Effector memory CD8-positive, alpha-beta T cell (primary cell): ENCODE data around the gene SCYGR6.
"Not testable (repeated sequence)": the region's sequence is repeated elsewhere in the genome, so short reads cannot be mapped to it uniquely, and the experiment has no call there.

Experiments used
- ATAC-seq: fragments of 150-1000 bp; cut with Tn5 transposase; replicated peaks from 2 replicates; pipeline ENCODE4 v1.10.0; 2021; ENCODE audit warnings: mild to moderate bottlenecking, moderate library complexity
- DNase-seq, 3 experiments: peaks; one replicate each; pipeline ENCODE4 v3.0.0; 2021
- H3K27ac Mint-ChIP-seq, 2 donors: one replicate each; pipeline ENCODE4 v1.8.0; 2022; ENCODE audit warnings: mild to moderate bottlenecking in 2 of 2, mixed read lengths in 2 of 2, moderate library complexity in 2 of 2
- H3K27me3 Mint-ChIP-seq, 2 donors: one replicate each; pipeline ENCODE4 v1.8.0; 2022; ENCODE audit warnings: mixed read lengths in 2 of 2
- H3K36me3 Mint-ChIP-seq: one replicate; pipeline ENCODE4 v1.8.0; 2022; ENCODE audit warnings: mild to moderate bottlenecking, moderate library complexity, mixed read lengths; ENCODE audit not compliant: insufficient read depth
- H3K4me1 Mint-ChIP-seq, 2 donors: one replicate each; pipeline ENCODE4 v1.8.0; 2022; ENCODE audit warnings: low read depth in 2 of 2, mixed read lengths in 2 of 2
- H3K4me3 Mint-ChIP-seq, 2 donors: one replicate each; pipeline ENCODE4 v1.8.0; 2022; ENCODE audit warnings: mild to moderate bottlenecking in 2 of 2, mixed read lengths in 2 of 2, moderate library complexity in 2 of 2
- H3K9me3 Mint-ChIP-seq, 2 donors: one replicate each; pipeline ENCODE4 v1.8.0; 2022; ENCODE audit warnings: mixed read lengths in 2 of 2

The SCYGR6 gene

DNA sequence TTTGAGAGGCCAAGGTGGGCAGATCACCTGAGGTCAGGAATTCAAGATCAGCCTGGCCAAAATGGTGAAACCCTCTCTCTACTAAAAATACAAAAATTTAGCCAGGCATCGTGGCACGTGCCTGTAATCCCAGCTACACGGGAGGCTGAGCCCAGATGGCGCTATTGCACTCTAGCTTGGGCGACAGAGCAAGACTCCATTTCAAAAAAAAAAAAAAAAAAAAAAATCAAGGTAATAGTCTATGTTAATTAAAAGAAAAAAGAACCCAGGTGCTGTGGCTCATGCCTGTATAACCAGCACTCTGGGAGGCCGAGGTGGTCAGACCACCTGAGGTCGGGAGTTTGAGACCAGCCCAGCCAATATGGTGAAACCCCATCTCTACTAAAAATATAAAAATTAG is 16.1 kb upstream of the SCYGR6 start:
- ATAC-seq, H3K36me3 Mint-ChIP-seq, H3K9me3 Mint-ChIP-seq, H3K27ac Mint-ChIP-seq, H3K4me1 Mint-ChIP-seq, DNase-seq, H3K4me3 Mint-ChIP-seq: not testable (repeated sequence)
- peaks cover 12 to 33% of the 10 kb centered on the region in 2 donors for H3K27me3 Mint-ChIP-seq

GRCh38 chr2:227739351-227739750 is 14.8 kb upstream of the SCYGR6 start:
- Mint-ChIP-seq H3K4me3 (no peak overlapping the region), H3K27me3 (peaks cover 12 to 33% of the 10 kb centered on the region in 2 donors)

DNA sequence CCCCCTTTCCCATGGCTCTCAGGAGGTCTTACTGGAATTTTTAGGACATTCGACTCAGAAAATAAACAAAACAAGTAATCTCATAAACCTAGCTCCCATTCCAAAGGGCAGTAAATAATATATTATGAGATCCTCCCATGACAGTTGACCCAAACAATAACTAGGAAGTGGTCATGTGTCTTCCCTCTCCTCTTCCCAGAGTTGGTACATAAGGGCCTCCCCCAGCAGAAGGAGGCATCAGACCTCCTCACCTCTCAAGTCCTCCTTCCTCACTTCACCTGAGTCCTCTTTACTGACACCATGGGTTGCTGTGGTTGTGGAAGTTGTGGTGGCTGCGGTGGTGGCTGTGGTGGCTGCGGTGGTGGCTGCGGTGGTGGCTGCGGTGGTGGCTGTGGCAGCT is 3.5 kb upstream of the SCYGR6 start, which contains the start of gene SCYGR7:
Gene SCYGR7 (plus strand): TSS at position 301 of the 400 bp plus-strand sequence. CDS start 0 bp downstream, at position 301.
- Mint-ChIP-seq H3K4me3 (no peak within 1 kb of the TSS), H3K36me3 (peaks cover 4% of the 10 kb centered on the region), H3K27me3 (peaks cover 15 to 37% of the 10 kb centered on the region in 2 donors), H3K9me3 (no peaks in the 10 kb centered on the region), H3K27ac (no peak within 1 kb of the TSS), H3K4me1 (no peaks in the 10 kb centered on the region)
- no peak for DNase-seq
- no peak for ATAC-seq

More at GRCh38 chr2:227739351-227739750, 14.8 kb upstream of the SCYGR6 start:
- DNase-seq (no peak), ATAC-seq (no peak)
- no peaks in the 10 kb centered on the region for H3K4me1 Mint-ChIP-seq
- H3K36me3 Mint-ChIP-seq: no peaks in the 10 kb centered on the region
- no peak overlapping the region for H3K27ac Mint-ChIP-seq
- no peaks in the 10 kb centered on the region for H3K9me3 Mint-ChIP-seq

DNA sequence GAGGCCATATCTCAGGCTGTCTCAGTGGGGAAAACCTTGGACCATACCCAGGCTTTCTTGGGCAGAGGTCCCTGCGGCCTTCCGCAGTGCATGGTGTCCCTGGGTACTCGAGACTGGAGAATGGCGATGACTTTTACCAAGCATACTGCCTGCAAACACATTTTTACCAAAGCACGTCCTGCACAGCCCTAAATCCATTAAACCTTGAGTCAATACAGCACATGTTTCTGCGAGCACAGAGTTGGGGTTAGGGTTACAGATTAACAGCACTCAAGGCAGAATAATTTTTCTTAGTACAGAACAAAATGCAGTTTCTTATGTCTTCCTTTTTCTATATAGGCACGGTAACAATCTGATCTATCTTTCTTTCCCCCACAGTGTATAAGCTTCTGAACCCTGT is 1.7 kb downstream of the SCYGR6 start:
- H3K27ac Mint-ChIP-seq, DNase-seq, H3K36me3 Mint-ChIP-seq, H3K9me3 Mint-ChIP-seq, H3K4me1 Mint-ChIP-seq, H3K4me3 Mint-ChIP-seq, ATAC-seq: not testable (repeated sequence)
- H3K27me3 Mint-ChIP-seq: peaks cover 25 to 31% of the 10 kb centered on the region in 2 donors

- Mint-ChIP-seq H3K27me3 (peaks cover 22 to 41% of the 10 kb centered on the region in 2 donors), H3K9me3 (no peaks in the 10 kb centered on the region), H3K27ac (no peak overlapping the region), H3K36me3 (no peaks in the 10 kb centered on the region), H3K4me3 (no peak overlapping the region), H3K4me1 (peaks cover 0 to 4% of the 10 kb centered on the region in 2 donors)
- DNase-seq (no peak), ATAC-seq (no peak)
Observed at GRCh38 chr2:227720680-227721079, 3.9 kb downstream of the SCYGR6 start.

DNA sequence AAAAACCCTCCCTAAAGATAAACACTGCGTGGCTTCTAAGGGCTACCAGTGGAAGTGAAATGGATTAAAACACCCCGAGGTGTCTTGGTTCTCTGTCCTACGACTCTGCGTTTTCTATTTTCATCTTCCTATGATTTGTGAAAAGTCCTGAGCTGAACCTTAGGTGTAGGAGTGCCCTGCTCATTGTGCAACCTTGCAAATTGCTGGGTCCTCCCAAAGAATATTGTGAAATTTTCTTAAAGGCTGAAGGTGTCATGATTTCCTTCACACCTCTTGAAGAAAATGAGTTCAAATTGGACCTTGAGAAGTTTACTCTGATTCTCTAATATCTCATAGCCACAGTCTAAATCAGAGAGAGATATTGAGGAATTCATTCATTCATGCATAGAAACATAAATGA is 4.9 kb downstream of the SCYGR6 start:
- Mint-ChIP-seq H3K4me1 (peaks cover 0 to 4% of the 10 kb centered on the region in 2 donors), H3K4me3 (no peak overlapping the region), H3K27ac (no peak overlapping the region), H3K27me3 (peaks cover 22 to 39% of the 10 kb centered on the region in 2 donors), H3K36me3 (no peaks in the 10 kb centered on the region), H3K9me3 (no peaks in the 10 kb centered on the region)
- no peak for ATAC-seq
- DNase-seq: no peak

- Mint-ChIP-seq H3K27me3 (peaks cover 22 to 33% of the 10 kb centered on the region in 2 donors), H3K27ac (no peak within 1 kb of the TSS), H3K36me3 (no peaks in the 10 kb centered on the region), H3K4me1 (peaks cover 0 to 4% of the 10 kb centered on the region in 2 donors), H3K4me3 (peak within 1 kb of the TSS in 1 of 2 donors; percentile 21), H3K9me3 (no peaks in the 10 kb centered on the region)
- no peak for ATAC-seq
- DNase-seq: no peak
Observed at GRCh38 chr2:227717687-227718567, 6.6 kb downstream of the SCYGR6 start, which contains the start of gene SLC19A3. Gene SLC19A3 (minus strand): TSS chr2:227718028. CDS start chr2:227702318, 15,710 bp downstream.

DNA sequence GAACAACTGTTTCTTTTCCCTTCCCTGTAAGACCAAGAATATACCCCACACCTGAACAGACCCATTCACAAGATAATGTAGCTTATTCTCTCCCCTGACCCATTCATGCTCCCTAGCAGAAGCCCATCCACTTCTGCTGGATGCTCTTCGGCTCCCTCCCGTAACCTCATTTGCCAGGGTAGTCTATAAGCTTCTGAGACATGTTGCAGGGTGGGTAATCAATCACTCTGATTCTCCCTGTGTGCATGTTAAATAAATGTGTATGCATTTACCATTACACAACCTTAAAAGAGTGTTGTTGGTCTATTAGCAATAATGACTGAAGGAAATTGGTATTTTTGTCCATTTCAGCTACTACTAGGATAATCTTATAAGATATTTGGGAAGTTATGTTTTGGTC is 8.1 kb downstream of the SCYGR6 start:
- Mint-ChIP-seq H3K36me3 (no peaks in the 10 kb centered on the region), H3K4me3 (no peak overlapping the region), H3K27ac (no peak overlapping the region), H3K27me3 (peaks cover 9 to 19% of the 10 kb centered on the region in 2 donors), H3K9me3 (no peaks in the 10 kb centered on the region), H3K4me1 (peaks cover 0 to 4% of the 10 kb centered on the region in 2 donors)
- no peak for DNase-seq
- ATAC-seq: no peak

DNA sequence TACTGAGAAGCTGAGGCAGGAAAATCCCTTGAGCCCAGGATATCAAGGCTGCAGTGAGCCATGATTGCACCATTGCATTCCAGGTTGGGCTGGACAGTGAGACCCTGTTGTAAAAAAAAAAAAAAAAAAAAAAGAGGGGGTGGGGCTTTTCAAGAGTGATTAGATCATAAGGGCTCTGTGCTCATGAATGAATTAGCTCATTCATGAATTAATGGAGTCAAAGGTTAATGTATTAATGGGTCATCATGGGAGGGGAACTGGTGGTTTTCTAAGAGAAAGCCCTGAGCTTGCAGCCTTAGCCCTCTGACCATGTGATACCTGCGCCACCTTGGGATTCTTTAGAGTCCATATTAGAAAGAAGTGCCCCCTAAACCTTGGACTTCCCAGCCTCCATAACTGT is 11.3 kb downstream of the SCYGR6 start:
- H3K36me3 Mint-ChIP-seq: peaks cover 4% of the 10 kb centered on the region
- peaks cover 0 to 28% of the 10 kb centered on the region in 2 donors for H3K27me3 Mint-ChIP-seq
- no peak overlapping the region for H3K4me3 Mint-ChIP-seq
- ATAC-seq (no peak), DNase-seq (no peak)
- no peak overlapping the region for H3K27ac Mint-ChIP-seq
- H3K4me1 Mint-ChIP-seq: peaks cover 0 to 4% of the 10 kb centered on the region in 2 donors
- H3K9me3 Mint-ChIP-seq: no peaks in the 10 kb centered on the region

- no peaks in the 10 kb centered on the region for H3K4me1 Mint-ChIP-seq
- no peak overlapping the region for H3K27ac Mint-ChIP-seq
- no peak for DNase-seq
Observed at GRCh38 chr2:227710986-227711385, 13.6 kb downstream of the SCYGR6 start.

DNA sequence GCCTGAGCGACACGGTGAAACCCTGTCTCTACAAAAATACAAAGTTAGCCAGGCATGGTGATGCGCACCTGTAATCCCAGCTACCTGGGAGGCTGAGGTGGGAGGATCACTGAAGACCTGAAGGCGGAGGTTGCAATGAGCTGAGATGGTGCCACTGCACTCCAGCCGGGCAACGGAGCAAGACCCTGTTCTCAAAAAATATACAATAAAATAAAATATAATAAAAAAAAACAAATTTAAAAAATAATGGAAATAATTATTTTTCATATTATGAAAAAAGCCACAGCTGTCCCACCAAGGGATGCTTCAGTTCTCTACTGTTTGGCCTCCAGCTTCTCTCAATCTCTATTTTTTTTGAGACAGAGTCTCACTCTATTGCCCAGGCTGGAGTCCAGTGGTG is 17.2 kb downstream of the SCYGR6 start:
- peaks cover 4% of the 10 kb centered on the region for H3K36me3 Mint-ChIP-seq
- no peaks in the 10 kb centered on the region for H3K4me1 Mint-ChIP-seq
- no peak overlapping the region for H3K27ac Mint-ChIP-seq
- no peak overlapping the region for H3K4me3 Mint-ChIP-seq
- H3K27me3 Mint-ChIP-seq: peaks cover 7 to 24% of the 10 kb centered on the region in 2 donors
- ATAC-seq (no peak), DNase-seq (no peak)
- no peaks in the 10 kb centered on the region for H3K9me3 Mint-ChIP-seq

More at GRCh38 chr2:227710986-227711385, 13.6 kb downstream of the SCYGR6 start:
- no peak for ATAC-seq
- peaks cover 0 to 12% of the 10 kb centered on the region in 2 donors for H3K27me3 Mint-ChIP-seq
- H3K36me3 Mint-ChIP-seq: peaks cover 4% of the 10 kb centered on the region
- no peak overlapping the region for H3K4me3 Mint-ChIP-seq
- no peaks in the 10 kb centered on the region for H3K9me3 Mint-ChIP-seq

GRCh38 chr2:227706859-227707258 is 17.7 kb downstream of the SCYGR6 start:
- no peak for ATAC-seq
- no peaks in the 10 kb centered on the region for H3K9me3 Mint-ChIP-seq
- no peak overlapping the region for H3K27ac Mint-ChIP-seq
- no peak for DNase-seq
- peaks cover 4% of the 10 kb centered on the region for H3K36me3 Mint-ChIP-seq
- H3K4me3 Mint-ChIP-seq: no peak overlapping the region
- no peaks in the 10 kb centered on the region for H3K4me1 Mint-ChIP-seq
- peaks cover 10 to 29% of the 10 kb centered on the region in 2 donors for H3K27me3 Mint-ChIP-seq

DNA sequence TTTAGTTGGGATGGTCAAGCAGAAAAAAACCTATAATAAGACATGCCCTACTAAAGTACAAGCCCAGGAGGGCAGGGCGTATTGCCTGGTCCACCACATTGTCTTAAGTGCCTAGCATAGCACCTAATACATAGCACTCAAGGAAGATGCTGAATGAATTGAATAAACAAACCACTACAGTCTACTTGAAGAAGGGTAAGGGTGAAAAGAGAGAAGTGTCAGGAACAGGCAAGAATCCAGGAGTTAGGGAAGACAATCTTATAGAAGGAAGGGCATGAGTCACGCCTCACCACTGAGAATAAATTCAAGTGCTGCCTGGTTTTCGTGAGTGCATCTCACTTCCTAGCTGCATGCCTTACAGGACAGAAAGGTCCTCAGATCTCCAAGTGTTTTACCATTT is 20.6 kb downstream of the SCYGR6 start:
- H3K27ac Mint-ChIP-seq: no peak overlapping the region
- H3K4me3 Mint-ChIP-seq: no peak overlapping the region
- DNase-seq (no peak), ATAC-seq (no peak)
- H3K9me3 Mint-ChIP-seq: peaks cover 0 to 1% of the 10 kb centered on the region in 2 donors
- no peaks in the 10 kb centered on the region for H3K36me3 Mint-ChIP-seq
- peaks cover 17 to 28% of the 10 kb centered on the region in 2 donors for H3K27me3 Mint-ChIP-seq
- H3K4me1 Mint-ChIP-seq: no peaks in the 10 kb centered on the region

- Mint-ChIP-seq H3K4me1 (no peaks in the 10 kb centered on the region), H3K9me3 (peaks cover 0 to 1% of the 10 kb centered on the region in 2 donors), H3K27ac (no peak overlapping the region), H3K4me3 (no peak overlapping the region), H3K36me3 (no peaks in the 10 kb centered on the region), H3K27me3 (peaks cover 19 to 33% of the 10 kb centered on the region in 2 donors)
- ATAC-seq: no peak
- DNase-seq: no peak
Observed at GRCh38 chr2:227703280-227703732, 21.3 kb downstream of the SCYGR6 start.
